Cerebellar cortex (tissue), 1 donor: Measurements from ENCODE around the gene NAB2.
"Not testable (repeated sequence)": the region's sequence is repeated elsewhere in the genome, so short reads cannot be mapped to it uniquely, and the experiment has no call there.

Experiments
- DNase-seq: peaks from one replicate; pipeline ENCODE4 v3.0.0-alpha.2; 2015; ENCODE audit warnings: low spot score

Gene NAB2

DNA sequence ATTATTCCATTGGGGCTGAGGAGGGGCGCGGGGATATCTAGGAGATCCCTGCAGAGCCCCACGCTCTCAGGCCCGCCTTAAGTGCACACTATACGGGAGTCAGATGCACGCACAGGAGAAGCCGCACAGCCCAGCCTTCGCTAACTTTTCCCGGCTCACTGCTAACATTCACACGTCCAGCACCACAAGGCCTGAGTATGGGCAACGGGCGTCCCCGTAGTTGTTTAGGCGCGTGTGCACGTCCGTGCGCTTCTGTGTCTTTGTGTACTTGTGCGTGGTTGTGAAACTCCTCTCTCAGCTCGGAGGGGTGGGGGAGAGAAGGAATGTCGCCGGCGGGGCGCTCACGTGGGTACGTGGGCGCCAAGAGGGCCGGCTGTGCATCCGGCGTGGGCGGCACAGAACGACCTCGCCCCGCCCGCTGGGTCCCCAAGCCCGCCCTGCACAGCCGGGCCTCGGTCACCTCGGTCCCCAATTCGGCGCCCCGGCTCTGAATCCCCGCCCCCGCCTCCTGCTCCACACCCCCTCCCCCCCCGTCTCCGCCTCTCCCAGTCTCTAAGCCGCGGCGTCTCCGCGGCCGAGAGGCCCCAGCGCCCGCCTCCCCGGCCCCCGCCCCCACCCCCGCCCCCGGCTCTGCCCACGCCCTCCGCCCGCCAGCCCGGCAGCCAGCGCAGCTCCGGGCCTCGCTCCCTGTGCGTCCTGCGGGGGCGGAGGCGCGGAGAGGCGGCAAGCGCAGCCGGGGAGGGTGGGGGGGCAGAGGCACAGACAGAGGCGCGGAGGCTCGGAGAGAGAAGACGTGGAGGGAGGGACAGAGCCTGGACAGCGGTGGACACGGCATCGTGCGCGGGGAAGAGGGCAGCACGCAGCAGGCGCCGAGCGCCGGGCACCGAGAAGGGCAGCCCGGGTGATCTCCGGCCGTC is at the start of gene NAB2:
Gene NAB2, plus strand, starts transcription at position 761 of the 917 bp plus-strand sequence. CDS start 158 bp downstream, outside the sequence.
- DNase-seq: peak; percentile 94

GRCh38 chr12:57040211-57040610 is 48.7 kb upstream of the NAB2 start:
- no peak for DNase-seq

- DNase-seq: no peak
These were observed 48.2 kb upstream of the NAB2 start for GRCh38 chr12:57040750-57041149.

GRCh38 chr12:57042695-57043094 is 46.2 kb upstream of the NAB2 start:
- DNase-seq: no peak

DNA sequence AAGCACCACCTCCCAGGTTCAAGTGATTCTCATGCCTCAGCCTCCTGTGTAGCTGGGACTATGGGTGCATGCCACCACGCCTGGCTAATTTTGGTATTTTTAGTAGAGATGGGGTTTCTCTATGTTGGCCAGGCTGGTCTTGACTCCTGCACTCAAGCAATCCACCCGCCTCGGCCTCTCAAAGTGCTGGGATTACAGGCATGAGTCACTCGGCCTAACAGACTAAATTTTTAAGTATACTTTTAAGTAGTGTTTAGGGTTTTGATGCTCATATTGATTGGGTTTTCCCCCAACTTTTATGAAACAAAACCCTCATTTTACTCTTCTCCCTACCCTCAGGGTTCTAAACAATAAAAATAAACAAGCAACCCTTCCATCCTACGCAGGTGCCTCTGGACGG is 44.4 kb upstream of the NAB2 start:
- no peak for DNase-seq

DNA sequence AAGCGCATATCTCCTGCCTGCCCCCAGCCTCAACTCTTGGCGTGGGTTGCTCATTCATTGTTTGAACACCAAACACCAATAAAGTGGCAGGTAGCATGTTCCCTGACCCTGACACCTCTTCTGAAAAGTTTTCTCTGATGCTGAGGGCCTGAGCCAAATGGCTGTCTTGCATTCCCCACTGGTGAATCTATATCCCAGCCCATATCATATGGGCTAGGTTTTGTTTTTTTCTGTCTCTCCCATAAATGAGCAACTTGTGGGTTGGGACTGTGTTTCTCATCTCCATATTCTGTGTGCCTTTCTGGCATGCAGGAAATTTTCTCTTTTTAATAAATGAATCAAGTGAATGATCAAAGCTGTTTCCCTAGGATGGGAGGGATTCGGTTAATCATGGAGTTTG is 44.0 kb upstream of the NAB2 start:
- DNase-seq: no peak

DNA sequence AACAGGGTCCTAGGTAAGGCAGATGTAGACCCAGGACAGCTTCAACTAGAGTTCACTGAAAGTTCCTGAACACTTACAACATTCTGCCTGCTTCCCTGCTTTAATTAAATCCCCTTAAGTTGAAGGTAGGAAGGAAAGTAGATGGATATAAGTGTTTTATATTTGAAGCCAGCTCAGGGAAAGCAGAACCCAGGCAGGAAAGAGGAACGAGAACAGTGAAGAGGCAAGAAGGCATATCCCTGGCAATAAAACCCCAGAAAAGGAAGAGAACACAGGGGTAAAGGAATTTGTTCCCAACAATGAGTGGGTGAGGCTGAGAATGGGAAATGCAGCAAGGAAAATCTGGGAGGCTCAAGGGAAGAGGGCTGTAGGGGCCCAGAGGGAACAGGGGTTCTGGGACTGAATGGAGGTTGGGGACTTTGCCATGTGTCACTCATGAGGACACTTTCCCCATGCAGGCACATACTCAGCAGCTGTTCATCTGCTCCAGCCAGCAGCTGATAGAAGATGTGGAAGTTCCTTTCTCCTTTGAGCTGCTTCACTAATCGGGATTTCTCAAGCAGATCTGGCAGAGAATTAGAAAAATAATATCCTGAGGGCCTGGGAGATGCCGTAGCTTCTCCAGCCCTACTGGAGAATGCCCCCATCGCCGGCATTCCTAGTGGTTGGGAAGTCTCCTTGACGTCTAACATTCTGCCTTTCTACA is 42.7 kb upstream of the NAB2 start:
- DNase-seq: no peak

DNA sequence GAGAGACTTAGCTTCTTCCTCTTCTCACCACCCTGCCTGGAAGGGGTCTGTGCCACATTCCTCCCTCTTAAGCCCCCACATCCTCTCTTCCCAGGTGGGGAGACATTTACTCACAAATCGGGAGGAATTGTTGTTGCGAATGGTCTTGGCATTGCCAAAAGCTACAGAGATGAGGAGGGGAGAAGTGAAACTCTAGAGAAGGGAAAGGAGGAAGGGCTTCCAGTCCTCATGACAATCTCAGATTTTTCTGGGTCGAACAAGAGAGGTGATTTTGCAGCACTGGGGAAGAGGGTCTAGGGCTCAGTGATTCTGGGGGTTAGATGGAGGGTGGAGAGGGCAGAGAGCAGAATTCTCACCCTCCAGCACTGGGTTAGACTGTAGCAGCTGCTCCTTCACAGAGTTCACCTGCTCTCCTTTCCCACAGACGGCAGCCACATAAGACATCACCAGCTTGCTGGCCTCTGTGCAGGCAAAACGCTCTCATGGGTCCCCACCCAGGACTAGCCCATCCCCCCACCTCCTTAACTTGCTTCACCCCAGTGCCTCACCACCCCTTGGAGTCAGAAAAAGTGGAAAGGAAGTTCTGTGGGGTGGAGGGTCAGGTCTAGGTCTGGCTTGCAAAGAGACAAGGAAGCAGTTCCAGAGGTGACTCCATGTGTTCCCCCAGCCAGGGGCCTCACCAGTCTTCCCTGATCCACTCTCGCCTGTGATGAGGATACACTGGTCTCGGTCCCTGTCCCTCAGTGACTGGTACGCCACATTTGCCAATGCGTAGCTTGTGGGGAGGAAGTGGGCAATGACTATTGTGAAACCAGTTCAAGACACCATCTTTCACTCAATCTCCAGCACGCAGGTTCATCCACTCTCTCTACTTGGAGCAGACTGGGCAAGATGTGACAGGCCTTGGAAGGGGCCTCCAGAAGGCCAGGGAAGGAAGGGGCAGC is 41.7 kb upstream of the NAB2 start:
- no peak for DNase-seq

GRCh38 chr12:57047981-57048380 is 40.9 kb upstream of the NAB2 start:
- DNase-seq: no peak

DNA sequence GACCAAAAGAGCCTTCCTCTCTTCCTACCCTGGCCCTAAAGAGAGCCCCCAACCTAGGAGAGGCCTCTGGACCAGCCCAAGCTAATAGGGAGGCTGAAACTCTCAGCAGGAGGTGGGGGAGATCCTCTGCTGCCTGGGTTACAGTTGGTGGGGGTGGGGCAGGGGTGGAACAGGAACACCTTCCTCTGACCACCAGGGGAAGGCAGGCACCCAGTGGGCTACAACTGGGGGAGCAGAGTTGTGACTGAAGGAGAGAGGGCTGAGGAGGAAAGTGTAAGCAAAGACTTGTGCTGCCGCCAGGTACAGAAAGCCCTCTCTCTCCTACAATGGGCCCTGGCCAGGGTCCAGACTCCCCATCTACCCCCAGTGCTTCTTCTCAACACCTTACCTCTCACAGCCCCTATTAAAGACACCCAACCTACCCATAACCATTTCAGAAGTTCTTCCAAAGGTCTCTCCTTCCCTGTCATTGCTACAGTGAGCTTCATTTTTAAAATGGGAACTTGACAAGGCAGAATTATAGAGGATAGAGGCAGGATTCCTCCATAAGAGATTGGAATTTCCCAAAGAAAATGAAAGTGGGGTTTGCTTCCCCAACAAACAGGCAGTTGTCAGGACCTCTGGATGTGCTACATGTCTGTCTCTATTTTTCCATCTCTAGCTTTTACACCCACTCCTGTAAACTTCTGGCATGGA is 40.3 kb upstream of the NAB2 start:
- DNase-seq: no peak

DNA sequence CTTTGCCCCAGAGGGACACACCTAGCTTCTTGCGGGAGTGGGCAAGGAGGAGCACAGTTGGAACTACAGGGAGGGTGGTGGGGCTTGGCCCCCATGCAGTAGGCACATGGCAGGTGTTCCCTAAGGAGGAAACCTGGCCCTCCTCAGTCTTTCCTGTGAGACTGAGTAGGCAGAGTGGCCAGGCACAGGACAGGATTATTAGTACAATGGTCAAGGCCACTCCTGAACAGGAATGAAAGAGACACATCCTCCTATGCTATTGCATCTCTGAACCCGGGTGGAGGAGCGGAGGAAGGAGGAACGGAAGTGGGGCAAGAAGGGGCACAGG is 39.8 kb upstream of the NAB2 start:
- no peak for DNase-seq

DNA sequence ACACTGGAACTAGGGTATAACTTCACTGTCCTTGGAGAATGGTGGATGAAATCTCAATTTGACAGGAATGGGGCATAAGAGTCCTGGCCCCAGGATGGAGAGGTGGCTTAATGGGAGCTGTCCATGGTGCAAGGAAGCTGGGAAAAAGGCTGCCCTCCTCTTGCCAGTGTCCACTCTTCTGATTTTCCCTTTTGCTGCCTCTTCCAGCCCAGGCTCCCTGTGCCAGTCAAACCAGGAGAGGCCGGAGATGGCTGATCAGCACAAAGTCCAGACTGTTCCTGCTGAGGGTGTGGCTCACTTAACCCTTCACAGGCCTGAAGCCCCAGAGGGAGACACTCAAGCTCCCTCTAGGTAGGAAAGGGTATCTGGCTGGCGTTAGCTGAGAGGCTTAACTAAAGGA is 39.0 kb upstream of the NAB2 start, which contains the start of gene MYO1A:
Gene MYO1A, minus strand, starts transcription at position 240 of the 400 bp plus-strand sequence. CDS start 1,806 bp downstream, outside the sequence.
- no peak for DNase-seq

DNA sequence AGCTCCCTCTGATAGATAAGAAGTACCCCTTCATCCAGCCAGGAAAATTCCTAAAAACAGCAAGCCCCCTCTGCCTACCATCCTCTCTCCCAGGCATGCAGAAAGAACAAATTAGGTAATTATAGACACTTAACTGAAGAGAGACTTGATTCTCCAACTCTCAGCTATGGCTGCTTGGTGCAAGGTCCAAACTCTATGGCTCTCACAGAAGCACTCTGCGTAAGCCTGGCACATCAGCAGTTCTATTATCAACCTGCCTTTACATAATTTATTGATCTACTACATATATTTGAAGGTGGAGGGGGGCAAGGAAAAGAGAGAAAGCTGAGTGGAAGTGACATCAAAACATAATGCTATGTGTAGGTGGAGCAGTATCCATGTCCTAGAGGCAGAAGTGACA is 37.9 kb upstream of the NAB2 start:
- DNase-seq: no peak

DNA sequence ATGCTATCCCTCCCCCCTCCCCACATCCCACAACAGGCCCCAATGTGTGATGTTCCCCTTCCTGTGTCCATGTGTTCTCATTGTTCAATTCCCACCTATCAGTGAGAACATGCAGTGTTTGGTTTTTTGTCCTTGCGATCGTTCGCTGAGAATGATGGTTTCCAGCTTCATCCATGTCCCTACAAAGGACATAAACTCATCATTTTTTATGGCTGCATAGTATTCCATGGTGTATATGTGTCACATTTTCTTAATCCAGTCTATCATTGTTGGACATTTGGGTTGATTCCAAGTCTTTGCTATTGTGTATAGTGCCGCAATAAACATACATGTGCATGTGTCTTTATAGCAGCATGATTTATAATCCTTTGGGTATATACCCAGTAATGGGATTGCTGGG is 35.8 kb upstream of the NAB2 start:
- DNase-seq: not testable (repeated sequence)

DNA sequence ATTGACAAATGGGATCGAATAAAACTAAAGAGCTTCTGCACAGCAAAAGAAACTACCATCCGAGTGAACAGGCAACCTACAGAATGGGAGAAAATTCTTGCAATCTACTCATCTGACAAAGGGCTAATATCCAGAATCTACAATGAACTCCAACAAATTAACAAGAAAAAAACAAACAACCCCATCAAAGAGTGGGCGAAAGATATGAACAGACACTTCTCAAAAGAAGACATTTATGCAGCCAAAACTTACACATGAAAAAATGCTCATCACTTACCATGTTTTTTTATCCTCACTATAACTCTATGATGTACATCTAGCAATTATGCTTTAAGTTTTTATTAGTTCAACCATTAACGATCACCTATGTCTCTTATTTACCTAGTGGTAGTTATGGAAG is 35.0 kb upstream of the NAB2 start:
- DNase-seq: not testable (repeated sequence)

DNA sequence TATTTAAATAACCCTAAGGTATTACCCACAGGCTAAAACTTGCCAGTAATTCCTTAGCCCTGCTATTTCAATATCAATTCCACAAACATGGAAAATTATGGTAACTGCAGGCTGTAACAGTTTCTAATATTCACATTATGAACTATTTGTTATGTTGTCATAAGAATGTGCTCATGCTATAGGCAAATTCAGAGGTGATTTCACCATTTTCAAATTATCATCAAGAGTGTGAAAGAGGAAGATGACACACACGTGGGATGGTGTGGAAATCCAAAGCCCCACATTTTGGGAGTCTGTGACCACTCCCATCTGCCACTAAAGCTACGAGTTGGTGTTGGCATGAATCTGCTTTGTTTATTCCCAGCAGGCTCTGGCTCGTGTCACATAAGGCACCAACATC is 33.1 kb upstream of the NAB2 start:
- DNase-seq: no peak

- DNase-seq: no peak
These were observed 31.7 kb upstream of the NAB2 start for GRCh38 chr12:57057067-57057751.

- no peak for DNase-seq
These were observed 30.5 kb upstream of the NAB2 start for GRCh38 chr12:57058454-57058853.

DNA sequence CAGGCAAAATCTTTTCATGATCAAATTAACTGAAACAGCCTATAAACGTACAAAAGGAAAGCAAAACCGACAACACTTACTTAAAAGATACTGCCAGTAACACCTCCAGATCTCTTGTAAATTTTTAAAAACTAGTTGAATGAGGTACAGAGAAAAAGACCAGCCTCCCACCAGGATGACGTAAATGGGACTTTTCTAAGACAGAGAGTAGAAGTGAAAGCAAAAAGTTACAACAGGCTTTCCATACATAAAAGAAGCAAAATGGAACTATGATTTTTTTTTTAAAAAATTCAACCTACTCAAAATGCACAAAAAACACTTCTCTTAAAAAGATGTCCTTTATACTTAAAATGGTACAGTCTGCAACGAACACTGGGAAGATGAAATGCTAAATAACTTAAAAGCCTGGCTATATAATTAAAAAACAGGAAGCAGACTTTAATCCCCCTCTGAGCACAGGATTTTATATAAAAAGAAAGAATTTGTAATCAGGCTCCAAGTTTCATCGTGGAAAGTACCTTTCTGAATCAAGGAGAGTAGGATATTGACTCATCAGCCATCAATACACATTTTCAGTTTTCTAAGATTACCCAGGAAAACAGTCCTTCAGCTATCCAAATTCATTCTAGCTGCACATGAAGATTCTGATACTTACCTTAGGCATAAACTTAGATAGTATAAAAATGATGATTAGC is 24.8 kb upstream of the NAB2 start:
- DNase-seq: no peak

- DNase-seq: no peak
These were observed 22.7 kb upstream of the NAB2 start for GRCh38 chr12:57066245-57066644.
